Kidney glomerular epithelial cell (primary cell): Measurements from ENCODE around the gene MRS2.
"Not testable (repeated sequence)": the region's sequence is repeated elsewhere in the genome, so short reads cannot be mapped to it uniquely, and the experiment has no call there.

ENCODE experiments used
- DNase-seq: peaks from one replicate; lab custom pipeline; 2025; lab: John Stamatoyannopoulos, UW

Gene MRS2, protein sequence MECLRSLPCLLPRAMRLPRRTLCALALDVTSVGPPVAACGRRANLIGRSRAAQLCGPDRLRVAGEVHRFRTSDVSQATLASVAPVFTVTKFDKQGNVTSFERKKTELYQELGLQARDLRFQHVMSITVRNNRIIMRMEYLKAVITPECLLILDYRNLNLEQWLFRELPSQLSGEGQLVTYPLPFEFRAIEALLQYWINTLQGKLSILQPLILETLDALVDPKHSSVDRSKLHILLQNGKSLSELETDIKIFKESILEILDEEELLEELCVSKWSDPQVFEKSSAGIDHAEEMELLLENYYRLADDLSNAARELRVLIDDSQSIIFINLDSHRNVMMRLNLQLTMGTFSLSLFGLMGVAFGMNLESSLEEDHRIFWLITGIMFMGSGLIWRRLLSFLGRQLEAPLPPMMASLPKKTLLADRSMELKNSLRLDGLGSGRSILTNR

DNA sequence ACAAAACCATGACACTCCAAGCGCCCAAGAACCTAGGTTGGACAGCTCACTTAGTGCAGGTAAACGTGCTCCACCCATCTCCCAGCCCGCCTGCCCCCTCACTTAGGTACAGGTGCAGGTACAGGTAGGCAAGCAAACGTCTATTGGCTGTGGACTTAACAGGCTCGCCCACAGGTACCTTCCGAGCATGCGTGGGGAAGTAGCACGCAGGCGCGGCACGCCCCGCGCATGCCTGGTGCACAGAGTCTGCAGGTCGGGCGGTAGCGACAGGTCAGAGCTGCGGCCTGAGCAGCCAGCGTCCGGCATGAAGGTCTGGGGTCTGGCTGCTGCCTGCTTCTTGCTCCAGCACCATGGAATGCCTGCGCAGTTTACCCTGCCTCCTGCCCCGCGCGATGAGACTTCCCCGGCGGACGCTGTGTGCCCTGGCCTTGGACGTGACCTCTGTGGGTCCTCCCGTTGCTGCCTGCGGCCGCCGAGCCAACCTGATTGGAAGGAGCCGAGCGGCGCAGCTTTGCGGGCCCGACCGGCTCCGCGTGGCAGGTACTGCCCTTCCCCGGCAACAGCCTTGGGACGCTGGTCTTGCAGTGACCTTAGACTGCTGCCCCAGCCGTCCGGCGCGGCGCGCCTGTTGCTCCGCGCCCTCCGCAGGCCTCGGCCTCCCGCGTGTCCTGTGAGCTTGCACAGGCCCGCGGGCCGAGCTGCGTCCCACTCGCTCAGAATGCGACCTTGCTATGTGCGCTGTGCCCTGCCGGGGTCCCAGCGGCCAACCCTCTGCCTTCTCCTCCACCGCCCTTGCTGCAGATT lies at the start of gene MRS2:
TSS of gene MRS2 (plus strand) at position 240 of the 804 bp plus-strand sequence. CDS start at position 351, 111 bp downstream.
- peak; percentile 67 for DNase-seq

- no peak for DNase-seq
These were observed 48.9 kb upstream of the MRS2 start for GRCh38 chr6:24353861-24354260.

- DNase-seq = no peak
These were observed 47.3 kb upstream of the MRS2 start for GRCh38 chr6:24355393-24355792.

- no peak for DNase-seq
These were observed 46.3 kb upstream of the MRS2 start for GRCh38 chr6:24356310-24356973.

- DNase-seq = peak; percentile 91
These were observed 45.2 kb upstream of the MRS2 start, which contains the start of gene DCDC2 for GRCh38 chr6:24357336-24358218. Gene DCDC2 (minus strand): TSS chr6:24358059. CDS start chr6:24357750, 309 bp downstream.

GRCh38 chr6:24358219-24358821 lies 44.4 kb upstream of the MRS2 start:
- no peak for DNase-seq

- peak; percentile 95 for DNase-seq
These were observed 42.9 kb upstream of the MRS2 start for GRCh38 chr6:24359640-24360454.

DNA sequence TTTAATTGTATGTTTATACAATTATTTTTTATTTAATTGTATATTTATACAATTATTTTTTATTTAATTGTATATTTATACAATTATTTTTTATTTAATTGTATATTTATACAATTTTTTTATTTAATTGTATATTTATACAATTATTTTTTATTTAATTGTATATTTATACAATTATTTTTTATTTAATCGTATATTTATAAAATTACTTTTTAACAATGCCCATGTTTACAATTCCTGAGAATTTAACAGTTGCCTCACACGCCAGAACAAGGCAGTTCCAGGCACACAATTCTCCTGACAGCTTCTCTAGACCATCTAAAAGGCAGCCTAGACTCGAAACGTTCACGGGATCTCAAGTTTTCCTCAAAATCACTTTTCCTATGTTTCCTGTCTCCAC lies 40.4 kb upstream of the MRS2 start:
- DNase-seq = not testable (repeated sequence)

DNA sequence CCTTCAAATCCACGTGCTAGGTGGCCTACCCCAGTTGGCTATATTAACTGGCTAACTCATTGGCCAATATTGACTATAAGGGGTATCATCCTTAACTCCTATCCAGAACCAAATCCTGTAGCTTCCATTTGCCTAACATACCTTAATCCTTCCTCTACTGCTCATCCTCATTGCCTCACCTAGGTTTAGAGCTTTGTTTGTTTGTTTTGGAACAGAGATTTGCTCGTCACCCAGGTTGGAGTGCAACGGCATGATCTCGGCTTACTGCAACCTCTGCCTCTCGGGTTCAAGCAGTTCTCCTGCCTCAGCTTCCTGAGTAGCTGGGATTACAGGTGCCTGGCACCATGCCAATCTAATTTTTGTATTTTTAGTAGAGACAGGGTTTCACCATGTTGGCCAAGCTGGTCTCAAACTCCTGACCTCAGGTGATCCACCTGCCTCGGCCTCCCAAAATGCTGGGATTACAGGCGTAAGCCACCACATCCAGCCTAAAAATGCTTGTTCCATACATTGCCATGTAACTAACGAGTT lies 37.6 kb upstream of the MRS2 start:
- DNase-seq = not testable (repeated sequence)

DNA sequence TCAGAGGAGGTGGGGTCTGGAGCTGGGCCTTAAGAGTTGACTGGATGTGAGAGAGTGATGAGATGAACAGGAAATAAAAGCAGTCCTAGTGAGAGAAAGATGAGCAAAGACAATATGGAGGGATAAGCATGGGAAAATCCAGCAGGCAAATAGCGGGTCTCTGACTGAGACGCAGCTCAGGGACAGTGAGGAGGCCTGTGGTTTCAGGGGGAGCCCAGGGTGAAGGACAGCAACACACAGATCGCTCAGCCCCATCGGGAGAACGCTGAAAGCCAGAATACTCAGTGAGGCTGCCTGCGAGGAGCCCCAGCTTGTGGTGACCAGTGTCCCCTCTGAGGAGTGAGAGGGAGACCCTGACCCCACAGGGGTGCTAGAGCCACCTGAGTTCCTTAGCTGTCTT lies 28.1 kb upstream of the MRS2 start:
- DNase-seq = no peak

- no peak for DNase-seq
These were observed 25.9 kb upstream of the MRS2 start for GRCh38 chr6:24376871-24377270.

DNA sequence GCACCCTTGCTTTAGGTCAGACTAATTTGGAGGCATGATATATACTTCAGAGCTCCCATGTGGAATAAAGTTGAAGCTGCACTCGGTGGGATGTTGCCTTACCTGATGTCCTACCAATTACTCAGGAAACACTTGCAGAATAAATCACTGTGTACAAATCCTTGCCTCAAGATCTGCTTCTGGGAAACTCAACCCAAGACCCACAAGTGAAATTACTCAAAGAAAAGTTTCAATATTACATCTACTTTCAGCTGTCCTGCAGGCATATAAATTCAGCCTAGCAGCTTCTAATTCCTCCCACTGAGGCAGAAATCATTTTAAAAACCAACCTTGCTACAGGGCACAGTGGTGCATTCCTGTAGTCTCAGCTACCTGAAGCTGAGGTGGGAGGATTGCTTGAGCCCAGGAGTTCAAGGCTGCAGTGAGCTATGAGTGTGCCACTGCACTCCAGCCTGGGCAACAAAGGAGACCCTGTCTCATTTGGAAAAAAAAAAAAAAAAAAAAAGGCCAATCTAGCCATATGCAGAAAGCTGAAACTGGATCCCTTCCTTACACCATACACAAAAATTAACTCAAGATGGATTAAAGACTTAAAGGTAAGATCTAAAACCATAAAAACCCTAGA lies 24.2 kb upstream of the MRS2 start:
- no peak for DNase-seq

DNA sequence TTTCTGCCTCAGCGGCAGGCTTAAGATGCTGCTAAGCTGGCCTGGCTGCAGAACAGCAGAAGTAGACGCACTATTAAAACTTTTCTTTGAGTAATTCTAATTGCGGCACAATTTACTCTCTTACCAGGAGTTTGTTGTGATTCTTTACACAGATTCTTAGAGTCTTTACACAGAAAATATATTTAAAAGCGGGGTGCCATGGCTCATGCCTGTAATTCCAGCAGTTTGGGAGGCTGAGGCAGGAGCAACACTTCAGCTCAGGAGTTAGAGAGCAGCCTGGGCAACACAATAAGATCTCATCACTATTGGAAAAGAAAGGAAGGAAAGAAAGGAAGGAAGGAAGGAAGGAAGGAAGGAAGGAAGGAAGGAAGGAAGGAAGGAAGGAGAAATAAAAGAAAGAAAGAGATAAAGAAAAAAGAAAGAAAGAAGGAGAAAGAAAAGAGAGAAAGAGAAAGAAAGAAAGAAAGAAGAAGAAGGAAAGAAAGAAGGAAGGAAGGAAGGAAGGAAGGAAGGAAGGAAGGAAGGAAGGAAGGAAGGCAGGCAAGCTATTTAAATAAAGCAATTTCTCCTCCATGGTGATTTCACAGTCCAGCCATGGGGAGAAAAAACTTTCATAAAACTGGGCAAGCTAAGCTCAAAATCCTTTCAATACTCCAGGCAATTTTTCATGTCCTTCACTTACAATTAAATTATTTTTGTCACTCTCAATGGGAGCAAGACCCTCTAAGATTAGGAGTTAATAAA lies 21.1 kb upstream of the MRS2 start:
- no peak for DNase-seq

- peak; percentile 77 for DNase-seq
These were observed 20.6 kb upstream of the MRS2 start for GRCh38 chr6:24382220-24382540.

DNA sequence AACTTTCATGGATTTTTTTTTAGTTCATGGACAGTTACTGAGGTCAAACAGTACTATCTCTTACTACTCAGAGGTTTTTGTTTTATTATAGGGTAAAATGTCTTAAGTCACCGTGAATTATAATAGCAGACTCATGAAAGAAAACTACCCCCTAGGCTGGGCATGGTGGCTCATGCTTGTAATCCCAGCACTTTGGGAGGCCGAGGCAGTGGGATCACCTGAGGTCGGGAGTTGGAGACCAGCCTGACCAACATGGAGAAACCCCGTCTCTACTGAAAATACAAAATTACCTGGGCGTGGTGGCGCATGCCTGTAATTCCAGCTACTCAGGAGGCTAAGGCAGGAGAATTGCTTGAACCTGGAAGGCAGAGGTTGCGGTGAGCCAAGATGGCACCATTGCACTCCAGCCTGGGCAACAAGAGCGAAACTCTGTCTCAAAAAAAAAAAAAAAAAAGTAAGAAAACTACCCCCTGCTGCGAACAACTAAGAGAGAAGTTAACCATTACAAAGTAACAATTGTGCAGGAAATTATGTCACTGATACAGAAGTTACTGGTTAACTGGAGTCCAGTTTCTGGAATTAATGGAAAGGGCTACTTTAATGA lies 19.7 kb upstream of the MRS2 start:
- DNase-seq = peak; percentile 69

DNA sequence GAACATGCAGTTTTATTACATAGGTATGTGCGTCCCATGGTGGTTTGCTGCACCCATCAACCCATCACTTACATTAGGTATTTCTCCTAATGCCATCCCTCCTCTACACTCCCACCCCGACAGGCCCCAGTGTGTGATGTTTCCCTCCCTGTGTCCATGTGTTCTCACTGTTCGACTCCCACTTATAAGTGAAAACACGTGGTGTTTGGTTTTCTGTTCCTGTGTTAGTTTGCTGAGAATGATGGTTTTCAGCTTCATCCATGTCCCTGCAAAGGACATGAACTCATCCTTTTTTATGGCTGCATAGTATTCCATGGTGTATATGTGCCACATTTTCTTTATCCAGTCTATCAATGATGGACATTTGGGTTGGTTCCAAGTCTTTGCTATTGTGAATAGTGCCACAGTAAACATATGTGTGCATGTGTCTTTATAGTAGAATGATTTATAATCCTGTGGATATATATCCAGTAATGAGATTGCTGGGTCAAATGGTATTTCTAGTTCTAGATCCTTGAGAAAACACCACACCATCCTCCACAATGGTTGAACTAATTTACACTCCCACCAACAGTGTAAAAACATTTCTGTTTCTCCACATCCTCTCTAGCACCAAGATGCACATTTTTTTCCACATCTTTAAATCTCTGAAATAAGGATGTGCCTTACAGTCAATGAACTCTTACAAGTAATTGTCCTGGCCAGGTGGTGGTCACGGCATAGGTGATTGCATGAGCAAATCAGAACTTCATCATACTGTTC lies 18.2 kb upstream of the MRS2 start:
- not testable (repeated sequence) for DNase-seq

GRCh38 chr6:24385536-24386269 lies 17.0 kb upstream of the MRS2 start:
- DNase-seq = no peak
